GM18498 (cell line): Measurements from ENCODE around the gene MYOT.
"Not testable (repeated sequence)": the region's sequence is repeated elsewhere in the genome, so short reads cannot be mapped to it uniquely, and the experiment has no call there.

Experiments used
- ATAC-seq: cut with Tn5 transposase; IDR thresholded peaks from one replicate; pipeline ENCODE4 v1.9.1; 2021; ENCODE audit warnings: mild to moderate bottlenecking, moderate library complexity; ENCODE audit not compliant: unreplicated experiment

MYOT gene

DNA sequence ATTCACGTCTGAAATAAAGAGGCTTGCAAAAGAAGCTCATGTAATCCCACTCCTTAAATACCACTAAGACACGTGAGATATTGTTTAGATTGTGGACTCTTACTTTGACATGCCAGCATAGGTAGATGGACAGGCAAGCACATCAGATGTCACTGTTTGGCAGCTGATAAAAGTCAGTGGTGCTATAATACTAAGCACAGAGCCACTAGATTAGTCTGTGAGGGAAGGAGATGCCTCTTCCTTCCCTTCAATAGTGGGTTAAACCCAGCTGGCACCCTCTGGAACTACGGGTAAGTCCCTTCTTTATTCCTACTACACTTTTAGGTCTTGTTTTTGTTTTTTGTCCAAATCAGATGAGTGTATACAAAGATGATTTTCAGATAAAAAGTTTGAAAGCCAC, at the start of gene MYOT:
TSS of gene MYOT (plus strand) at position 197 of the 400 bp plus-strand sequence. CDS start 2,792 bp downstream, outside the sequence.
- ATAC-seq: no peak

GRCh38 chr5:137819766-137820165, 47.9 kb upstream of the MYOT start:
- no peak for ATAC-seq

DNA sequence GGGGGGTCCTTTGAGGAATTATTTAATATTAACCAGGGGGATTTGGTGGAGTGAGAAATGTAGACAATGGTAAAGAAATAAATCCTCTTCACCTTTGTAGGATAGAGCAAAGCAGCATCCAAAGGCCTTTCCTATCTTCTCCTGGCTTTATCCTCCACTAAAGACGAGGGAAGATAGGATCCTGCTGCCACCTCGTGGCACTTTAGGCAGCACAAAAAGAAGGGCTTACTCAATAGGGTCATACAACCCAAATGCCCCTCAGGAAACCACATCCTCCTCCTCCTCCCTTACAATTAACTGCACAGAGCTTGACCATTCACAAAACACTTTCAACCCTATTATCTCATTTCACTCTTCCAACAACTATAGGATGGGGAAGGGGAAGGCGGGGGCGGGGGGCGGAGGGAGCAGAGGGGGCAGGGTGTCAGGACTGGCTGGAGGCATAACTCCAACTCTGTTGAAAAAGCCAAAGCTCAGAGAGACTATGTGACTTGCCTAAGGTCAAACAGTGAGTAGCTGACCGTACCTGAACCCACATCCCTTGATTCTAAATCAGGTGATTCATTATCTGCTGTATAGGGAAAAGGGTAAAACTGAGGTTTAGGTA, 45.4 kb upstream of the MYOT start:
- no peak for ATAC-seq

DNA sequence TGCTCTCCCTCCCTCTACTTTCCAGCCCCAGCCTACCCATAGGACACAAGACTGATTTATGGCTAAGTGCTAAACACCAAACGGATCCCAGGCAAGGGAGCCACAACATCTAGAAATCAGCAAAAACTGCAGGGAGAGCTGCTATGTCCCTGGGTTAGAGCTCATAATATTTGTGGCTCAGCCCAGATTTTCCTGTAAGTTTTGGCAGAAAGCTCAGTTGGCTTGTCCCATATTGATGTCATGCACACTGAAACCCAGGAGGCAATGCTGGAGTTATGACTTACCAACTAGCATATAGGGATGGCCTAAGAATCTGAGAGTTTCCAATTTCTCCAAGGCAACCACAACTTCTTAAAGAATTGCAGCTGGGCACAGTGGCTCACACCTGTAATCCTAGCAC, 44.7 kb upstream of the MYOT start:
- no peak for ATAC-seq

- ATAC-seq: no peak
These were observed 42.5 kb upstream of the MYOT start for GRCh38 chr5:137825165-137825564.

DNA sequence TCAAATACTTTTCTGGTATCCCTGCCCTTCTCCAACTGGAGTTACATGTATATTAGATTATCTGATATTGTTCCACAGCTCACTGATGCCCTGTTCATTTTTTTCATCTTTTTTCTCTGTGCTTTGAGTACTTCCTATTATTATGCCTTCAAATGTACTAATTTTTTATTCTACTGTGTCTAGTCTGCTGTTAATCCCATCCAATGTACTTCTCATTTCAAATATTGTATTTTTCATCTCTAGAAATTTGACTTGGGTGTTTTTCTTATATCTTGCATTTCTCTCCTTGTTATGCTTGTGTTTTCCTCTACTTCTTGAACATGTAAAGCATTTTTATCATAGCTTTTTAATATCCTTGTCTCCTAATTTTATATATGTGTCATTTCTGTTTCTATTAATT, 41.6 kb upstream of the MYOT start:
- ATAC-seq: no peak

- no peak for ATAC-seq
These were observed 39.5 kb upstream of the MYOT start for GRCh38 chr5:137828180-137828579.

GRCh38 chr5:137828664-137829063, 39.0 kb upstream of the MYOT start:
- ATAC-seq: no peak

GRCh38 chr5:137831105-137831504, 36.6 kb upstream of the MYOT start:
- ATAC-seq: no peak

GRCh38 chr5:137831526-137831925, 36.1 kb upstream of the MYOT start:
- ATAC-seq: no peak

GRCh38 chr5:137832416-137832815, 35.2 kb upstream of the MYOT start:
- ATAC-seq: no peak

- no peak for ATAC-seq
These were observed 34.2 kb upstream of the MYOT start for GRCh38 chr5:137833463-137833862.

- no peak for ATAC-seq
These were observed 33.1 kb upstream of the MYOT start for GRCh38 chr5:137834498-137835049.

DNA sequence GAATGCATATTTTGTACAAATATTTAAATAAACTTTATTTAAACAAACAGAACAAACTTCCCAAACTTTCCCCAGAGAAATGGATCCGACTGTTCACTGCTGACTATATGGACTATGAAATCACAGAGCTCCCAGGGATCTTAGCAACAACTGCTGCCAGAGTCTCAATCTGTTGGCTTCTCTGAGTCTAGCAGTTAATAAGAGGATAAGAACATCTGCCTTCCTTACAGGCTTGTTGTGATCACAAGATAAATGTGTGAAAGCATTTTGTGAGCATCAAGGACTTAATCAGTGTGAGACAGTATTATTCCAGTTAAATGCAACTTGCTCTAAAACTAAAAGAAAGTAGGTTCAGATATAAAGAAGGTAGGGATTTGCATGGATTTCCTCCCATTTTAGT, 31.4 kb upstream of the MYOT start:
- no peak for ATAC-seq

DNA sequence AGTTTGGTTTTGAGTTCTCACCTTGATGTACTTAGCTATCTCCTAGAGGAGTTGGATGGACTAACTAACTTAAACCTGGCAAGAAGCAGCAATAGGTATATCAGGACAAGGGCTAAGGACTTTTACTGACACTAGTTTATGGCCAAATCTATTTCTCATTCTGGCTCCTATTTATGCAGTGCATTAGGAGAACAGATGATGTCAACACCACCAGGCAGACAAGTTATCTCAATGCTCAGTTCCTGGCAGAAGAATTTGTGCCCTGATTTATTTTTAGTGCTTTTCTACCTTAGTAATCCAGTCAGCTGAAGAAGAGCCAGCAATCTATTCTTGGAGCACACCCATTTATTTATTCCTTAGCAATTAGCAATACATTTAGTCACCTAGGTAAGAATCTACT, 30.7 kb upstream of the MYOT start:
- ATAC-seq: no peak

DNA sequence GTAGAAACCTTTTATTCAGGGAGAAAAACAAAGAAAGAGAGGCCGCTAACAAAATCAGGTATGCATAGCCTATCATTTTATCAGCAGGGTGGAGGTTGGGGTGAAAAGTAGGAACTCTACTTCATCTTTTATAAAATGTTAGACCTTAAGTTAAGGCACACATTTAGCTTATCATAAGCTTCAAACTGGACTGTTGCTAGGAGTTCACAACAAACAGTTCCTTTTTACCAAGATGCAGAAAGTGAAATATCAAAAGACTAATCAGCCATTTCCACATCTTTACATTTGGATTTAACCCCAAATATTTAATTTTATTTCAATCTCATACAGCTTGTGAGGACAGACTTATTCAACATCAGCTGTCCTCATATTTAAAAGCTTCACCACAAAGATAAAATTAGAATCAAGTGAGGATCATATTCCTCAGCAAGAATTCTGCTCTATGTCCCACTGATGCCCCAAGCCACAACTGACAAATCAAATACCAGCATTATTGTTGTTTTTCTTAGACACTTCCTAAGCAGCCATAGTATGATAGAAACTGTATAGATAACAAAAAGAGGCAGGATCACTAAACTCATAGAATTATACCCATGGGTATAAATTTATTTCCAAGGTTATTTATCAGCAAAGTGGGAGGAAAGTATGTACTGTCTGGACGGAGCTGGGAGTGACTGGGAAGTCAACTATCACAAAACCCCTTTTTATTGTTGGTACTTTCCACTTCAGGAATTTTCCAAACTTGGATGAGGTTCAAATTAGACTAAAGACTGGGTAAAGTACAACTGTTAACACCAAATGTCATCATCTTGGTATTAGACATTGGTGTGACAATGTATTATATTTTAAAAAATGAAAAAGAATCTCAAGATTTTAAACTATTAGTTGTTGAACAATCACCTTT, 29.9 kb upstream of the MYOT start:
- no peak for ATAC-seq

DNA sequence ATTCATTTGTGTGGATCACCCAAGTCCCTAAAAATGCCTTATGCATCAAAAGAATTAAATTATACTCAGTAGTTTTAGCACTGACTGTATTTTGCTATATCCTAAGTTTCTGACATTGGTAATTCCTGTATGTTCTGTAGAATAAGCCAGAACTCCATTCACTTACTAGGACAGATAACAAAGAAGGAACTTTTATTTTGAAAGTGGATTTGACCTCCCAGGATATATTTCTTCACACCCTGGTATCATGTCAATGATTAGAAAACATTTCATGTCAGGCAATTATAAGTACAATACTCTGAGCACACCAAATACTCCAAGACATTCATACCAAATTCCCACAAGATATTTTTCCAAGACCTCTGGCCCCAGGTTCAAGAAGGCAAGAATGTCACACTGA, 28.7 kb upstream of the MYOT start:
- ATAC-seq: no peak

- no peak for ATAC-seq
These were observed 25.4 kb upstream of the MYOT start for GRCh38 chr5:137842296-137842695.

GRCh38 chr5:137843676-137844299, 23.9 kb upstream of the MYOT start:
- no peak for ATAC-seq

- ATAC-seq: no peak
These were observed 22.2 kb upstream of the MYOT start for GRCh38 chr5:137845472-137845871.

GRCh38 chr5:137847687-137848086, 20.0 kb upstream of the MYOT start:
- ATAC-seq: no peak

DNA sequence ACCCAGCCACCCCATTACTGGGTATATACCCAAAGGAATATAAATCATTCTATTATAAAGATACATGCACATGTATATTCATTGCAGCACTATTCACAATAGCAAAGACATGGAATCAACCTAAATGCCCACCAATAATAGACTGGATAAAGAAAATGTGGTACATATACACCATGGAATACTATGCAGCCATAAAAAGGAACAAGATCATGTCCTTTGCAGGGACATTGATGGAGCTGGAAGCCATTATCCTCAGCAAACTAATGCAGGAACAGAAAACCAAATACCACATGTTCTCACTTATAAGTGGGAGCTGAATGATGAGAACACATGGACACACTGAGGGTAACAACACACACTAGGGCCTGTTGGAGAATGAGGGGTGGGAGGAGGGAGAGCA, 14.5 kb upstream of the MYOT start:
- ATAC-seq: not testable (repeated sequence)
